Adrenal gland (tissue), 12 donors: Measurements from ENCODE around the gene TMEM135. TPM values are rescaled to one million over a fixed set of nuclear protein-coding genes. Genes with fewer than 3 reads are reported as not detected.

Experiments
- DNase-seq, 7 donors: peaks; one replicate each; pipeline ENCODE4 v3.0.0-alpha.2; 2019 to 2020
- H3K27ac ChIP-seq, 5 donors: fragments of 200-600 bp; sonication (generic) in 4 of 5; 1 replicate in 3 of 5; 2 replicates in 2 of 5; pipeline versions ENCODE4 v1.5.1 to v1.8.0; 2016 to 2020; ENCODE audit warnings: mild to moderate bottlenecking in 1 of 5
- H3K27me3 ChIP-seq: fragments of 200-600 bp; 2 replicates; pipeline ENCODE4 v1.8.0; 2021
- H3K36me3 ChIP-seq, 2 donors: fragments of 200-600 bp; replicated peaks in 1 of 2; 1 replicate in 1 of 2; 2 replicates in 1 of 2; pipeline versions ENCODE4 v1.5.1 to v1.8.0; 2018 to 2022
- H3K4me1 ChIP-seq, 2 donors: fragments of 200-600 bp; replicated peaks in 1 of 2; 1 replicate in 1 of 2; 2 replicates in 1 of 2; pipeline versions ENCODE4 v1.5.1 to v1.8.0; 2018 to 2021
- H3K4me3 ChIP-seq, 4 donors: fragments of 200-600 bp; sonication (generic) in 3 of 4; one replicate each; pipeline ENCODE4 v1.5.1; 2016 to 2018
- H3K9me3 ChIP-seq, 3 donors: fragments of 200-600 bp; sonication (generic) in 1 of 3; replicated peaks in 1 of 3; 1 replicate in 2 of 3; 2 replicates in 1 of 3; pipeline versions ENCODE4 v1.5.1 to v1.8.0; 2016 to 2021
- CTCF ChIP-seq, 6 experiments: fragments of 450-650 bp in 4 of 6; fragments of 200-600 bp in 2 of 6; sonication (generic) in 1 of 6; IDR thresholded peaks; 1 replicate in 5 of 6; 2 replicates in 1 of 6; pipeline versions ENCODE4 v1.5.1 to v1.8.0; 2016 to 2021; ENCODE audit warnings: antibody characterized with exemption in 6 of 6, mild to moderate bottlenecking in 2 of 6, moderate library complexity in 1 of 6
- POLR2A ChIP-seq, 2 donors: fragments of 450-650 bp; IDR thresholded peaks; one replicate each; pipeline ENCODE4 v1.6.1; 2017; ENCODE audit warnings: antibody characterized with exemption in 2 of 2, mild to moderate bottlenecking in 2 of 2, moderate library complexity in 1 of 2
- WGBS, 4 donors: extraction: QIAGEN DNeasy Blood & Tissue Kit in 2 of 4; methylation state at CpG; one replicate each; pipeline versions ENCODE4 v1.1.5 to v1.1.7; 2013 to 2017; 5-methylcytosine and 5-hydroxymethylcytosine counted together
- intact Hi-C, 2 donors: fragments of 100-400 bp; cut with DNase I; formaldehyde crosslinking; loops; one replicate each; pipeline versions ENCODE4 v1.14.1 to v1.15.0; 2022 to 2023
- polyA plus RNA-seq, 3 donors: library from polyadenylated mRNA; stranded (reverse); fragments of 200-250 nt in 2 of 3; fragments of 350-450 nt in 1 of 3; fragmentation: Illumina TruSeq in 1 of 3; extraction: RNeasy Lipid Tissue Mini Kit (QIAGEN cat#74804) in 1 of 3; gene quantifications; one replicate each; pipeline ENCODE4 v1.2.3, GENCODE V29; 2013 to 2014
- total RNA-seq, 9 donors: library from RNA; depleted of rRNA in 4 of 9; stranded (reverse); fragments of >200 nt in 4 of 9; fragments of 120-200 nt in 1 of 9; fragmentation: NEBNext Ultra II Directional in 1 of 9; extraction: Animal tissue kit (Norgen Biotek cat#: 25700) in 1 of 9; gene quantifications; one replicate each; pipeline versions ENCODE4 v1.1.0 to v1.2.4, GENCODE V29; 2013 to 2023
- donor health status: healthy with polysubstance abuse.
- donor health status: Bipolar disorder and iron deficiency.
- donor health status: DM: yes; HTN: yes; CAD: no.
- donor health status: DM: no; HTN: no; CAD: no.
- donor health status: DM: no; HTN: no; CAD: no.
- donor health status: DM: yes; HTN: yes; CAD: no.

TMEM135 gene
- total and polyA plus RNA-seq, 12 donors, result 8.2 to 101 (median 44.5) TPM

DNA sequence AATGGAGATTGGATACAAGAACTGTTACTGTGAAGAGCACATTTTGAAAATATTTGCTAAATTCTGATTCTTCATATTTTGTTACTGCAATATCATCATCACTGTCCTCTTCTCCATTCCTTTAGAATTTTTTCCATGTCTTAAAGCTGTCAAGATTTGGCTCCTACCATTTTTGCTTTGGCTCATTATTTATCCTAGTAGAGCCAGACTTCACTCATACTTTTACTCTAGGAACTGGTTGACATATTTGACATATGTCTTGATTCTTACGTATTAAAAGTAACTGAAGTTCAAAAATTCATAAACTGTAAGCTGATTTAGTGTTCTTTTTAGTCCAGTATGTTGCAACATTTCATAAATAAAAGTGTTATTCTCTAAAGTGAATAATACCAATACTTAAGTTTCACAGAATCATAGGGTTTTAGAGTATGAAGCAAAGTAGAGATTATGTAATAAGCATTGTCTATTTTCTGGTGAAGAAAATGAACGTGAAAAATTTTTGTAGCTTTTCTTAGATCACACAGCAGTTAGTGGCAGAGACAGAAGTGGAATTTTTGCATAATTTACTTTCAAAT, 225.6 kb downstream of the TMEM135 start:
- Histone ChIP-seq H3K27ac (no peak overlapping the region), H3K9me3 (peaks cover 0 to 3% (median 0%) of the 10 kb centered on the region in 3 donors), H3K27me3 (no peaks in the 10 kb centered on the region), H3K4me3 (no peak overlapping the region), H3K4me1 (peaks cover 9 to 29% of the 10 kb centered on the region in 2 donors), H3K36me3 (no peaks in the 10 kb centered on the region)
- TF ChIP-seq CTCF (IDR thresholded peaks at IDR 0.05), result no peak
- no peak for TF ChIP-seq POLR2A (IDR thresholded peaks at IDR 0.05)
- DNase-seq, result no peak
- 36 to 51% (median 43%) methylated on average over 2 of the region's 2 CpGs for WGBS, 4 donors
- intact Hi-C loops, result no loop called here

DNA sequence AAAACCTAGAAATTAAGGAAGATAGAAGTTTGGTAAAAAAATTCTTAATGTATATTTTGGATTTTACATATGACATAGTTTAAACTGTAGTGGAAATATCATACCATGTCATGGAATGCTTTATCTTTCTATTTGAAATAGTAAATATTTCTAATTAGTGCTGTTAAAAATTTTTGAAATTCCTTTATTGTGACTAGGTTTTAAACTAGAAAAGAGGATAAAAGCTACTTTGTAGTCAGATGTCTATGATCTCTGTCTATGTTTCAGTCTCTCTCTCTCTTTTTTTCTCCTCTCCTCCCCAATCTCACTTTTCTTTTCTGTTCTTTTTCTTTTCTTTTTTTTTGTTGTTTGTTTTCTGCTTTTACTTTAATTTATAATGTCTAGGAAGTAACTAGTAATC, 226.2 kb downstream of the TMEM135 start:
- Histone ChIP-seq H3K9me3 (peaks cover 0 to 3% (median 0%) of the 10 kb centered on the region in 3 donors), H3K4me3 (no peak overlapping the region), H3K36me3 (no peaks in the 10 kb centered on the region), H3K27me3 (no peaks in the 10 kb centered on the region), H3K4me1 (peaks cover 9 to 29% of the 10 kb centered on the region in 2 donors), H3K27ac (no peak overlapping the region)
- no peak for DNase-seq
- TF ChIP-seq CTCF (IDR thresholded peaks at IDR 0.05) (no peak), POLR2A (IDR thresholded peaks at IDR 0.05) (no peak)
- intact Hi-C loops, result no loop called here

DNA sequence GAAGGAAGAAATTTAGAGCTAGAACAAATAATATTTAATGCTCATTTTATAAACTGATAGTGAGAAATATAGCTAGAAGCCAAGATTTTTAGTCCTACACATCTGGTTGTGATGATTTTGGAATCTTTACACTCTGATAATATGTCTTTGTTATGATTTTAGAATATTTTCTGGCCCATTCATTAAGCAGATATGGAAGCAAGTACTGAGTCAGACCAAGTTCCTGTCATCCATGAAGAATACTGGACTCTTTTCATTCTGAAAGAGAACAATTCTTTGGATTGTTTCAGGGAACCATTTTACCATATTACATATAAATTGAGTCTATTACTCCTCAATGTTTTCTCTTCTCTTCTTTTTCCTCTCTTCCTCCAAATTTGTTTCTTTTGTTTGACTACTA, 227.4 kb downstream of the TMEM135 start:
- no peak overlapping the region for H3K4me3 ChIP-seq
- no peak for TF ChIP-seq POLR2A (IDR thresholded peaks at IDR 0.05)
- TF ChIP-seq CTCF (IDR thresholded peaks at IDR 0.05), result no peak
- no peaks in the 10 kb centered on the region for H3K27me3 ChIP-seq
- no peaks in the 10 kb centered on the region for H3K36me3 ChIP-seq
- intact Hi-C loops, result no loop called here
- H3K4me1 ChIP-seq, result peaks cover 4 to 21% of the 10 kb centered on the region in 2 donors
- peaks cover 0 to 3% (median 0%) of the 10 kb centered on the region in 3 donors for H3K9me3 ChIP-seq
- H3K27ac ChIP-seq, result no peak overlapping the region
- DNase-seq, result no peak

- intact Hi-C loops, result no loop called here
Measured at GRCh38 chr11:87265979-87266378, 228.2 kb downstream of the TMEM135 start.

More at GRCh38 chr11:87265979-87266378, 228.2 kb downstream of the TMEM135 start:
- no peak overlapping the region for H3K4me3 ChIP-seq
- DNase-seq, result no peak
- H3K4me1 ChIP-seq, result peaks cover 0 to 13% of the 10 kb centered on the region in 2 donors
- peaks cover 0 to 3% (median 0%) of the 10 kb centered on the region in 3 donors for H3K9me3 ChIP-seq
- TF ChIP-seq POLR2A (IDR thresholded peaks at IDR 0.05) (no peak), CTCF (IDR thresholded peaks at IDR 0.05) (no peak)
- H3K27me3 ChIP-seq, result no peaks in the 10 kb centered on the region
- H3K36me3 ChIP-seq, result no peaks in the 10 kb centered on the region
- H3K27ac ChIP-seq, result no peak overlapping the region
